Ovary (tissue), 3 donors: ENCODE measurements around the gene ZNF296.

Source experiments
- POLR2A ChIP-seq: fragments of 450-650 bp; IDR thresholded peaks from one replicate; pipeline ENCODE4 v1.6.1; 2017; ENCODE audit warnings: antibody characterized with exemption, mild to moderate bottlenecking, moderate library complexity
- TF ChIP-seq, protein P1 (sequence below), 3 donors: fragments of 450-650 bp in 2 of 3; fragments of 200-600 bp in 1 of 3; IDR thresholded peaks; one replicate each; pipeline versions ENCODE4 v1.5.1 to v1.8.0; 2016 to 2022; ENCODE audit warnings: antibody characterized with exemption in 3 of 3, mild to moderate bottlenecking in 1 of 3
- donor health status: DM: no; HTN: no; CAD: no.

DNA sequence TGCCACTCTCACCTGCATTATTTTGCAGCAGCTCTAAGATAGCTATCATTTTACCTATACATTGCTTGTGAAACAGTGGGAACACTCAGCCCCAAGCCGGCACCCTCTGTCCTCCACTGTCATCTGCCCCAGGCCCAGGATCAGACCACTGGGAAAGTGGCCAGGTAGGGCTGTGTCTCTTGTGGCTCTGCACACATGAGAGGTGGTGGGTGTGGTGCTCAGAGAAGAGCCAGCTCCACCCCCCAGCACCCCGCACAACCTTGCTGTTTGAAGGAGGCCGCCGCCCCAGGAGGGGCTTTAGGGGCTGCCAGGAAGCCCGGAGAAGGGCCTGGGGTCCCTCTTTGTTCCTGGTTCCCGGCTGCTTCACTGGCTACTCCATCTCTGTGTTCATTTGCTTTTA is 43.3 kb upstream of the ZNF296 start:
- TF ChIP-seq, protein P1, sequence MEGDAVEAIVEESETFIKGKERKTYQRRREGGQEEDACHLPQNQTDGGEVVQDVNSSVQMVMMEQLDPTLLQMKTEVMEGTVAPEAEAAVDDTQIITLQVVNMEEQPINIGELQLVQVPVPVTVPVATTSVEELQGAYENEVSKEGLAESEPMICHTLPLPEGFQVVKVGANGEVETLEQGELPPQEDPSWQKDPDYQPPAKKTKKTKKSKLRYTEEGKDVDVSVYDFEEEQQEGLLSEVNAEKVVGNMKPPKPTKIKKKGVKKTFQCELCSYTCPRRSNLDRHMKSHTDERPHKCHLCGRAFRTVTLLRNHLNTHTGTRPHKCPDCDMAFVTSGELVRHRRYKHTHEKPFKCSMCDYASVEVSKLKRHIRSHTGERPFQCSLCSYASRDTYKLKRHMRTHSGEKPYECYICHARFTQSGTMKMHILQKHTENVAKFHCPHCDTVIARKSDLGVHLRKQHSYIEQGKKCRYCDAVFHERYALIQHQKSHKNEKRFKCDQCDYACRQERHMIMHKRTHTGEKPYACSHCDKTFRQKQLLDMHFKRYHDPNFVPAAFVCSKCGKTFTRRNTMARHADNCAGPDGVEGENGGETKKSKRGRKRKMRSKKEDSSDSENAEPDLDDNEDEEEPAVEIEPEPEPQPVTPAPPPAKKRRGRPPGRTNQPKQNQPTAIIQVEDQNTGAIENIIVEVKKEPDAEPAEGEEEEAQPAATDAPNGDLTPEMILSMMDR (IDR thresholded peaks at IDR 0.05) = no peak
- no peak for TF ChIP-seq POLR2A
